Measurements from ENCODE around the gene NTRK2. TPM values are rescaled to one million over a fixed set of nuclear protein-coding genes. Genes with fewer than 3 reads are reported as not detected.

NTRK2 gene
- total and polyA plus RNA-seq, 10 of the 15 experiments (the other 5 are each of a cell fraction or from before 2014, with no cell fraction given): 0.42 to 4.6 (median 0.65) TPM

- WGBS (ENCODE audit: insufficient coverage, insufficient replicate concordance, low lambda C conversion rate, missing lambda C conversion rate): 42% methylated on average over 2 of the region's 2 CpGs
Measured at GRCh38 chr9:84869091-84869490, 199.6 kb downstream of the NTRK2 start.

More at GRCh38 chr9:84869091-84869490, 199.6 kb downstream of the NTRK2 start:
- DNase-seq (ENCODE audit: low read depth, low spot score) (no peak), ATAC-seq (no peak), FAIRE-seq (no peak)
- Histone ChIP-seq H3K27ac (ENCODE audit: control insufficient read depth, insufficient read depth) (no peak overlapping the region), H3K27me3 (replicated peaks in 1 of 2; ENCODE audit: control insufficient read depth in 2 of 2, insufficient read depth in 2 of 2, low read length in 1 of 2) (no peaks in the 10 kb centered on the region), H3K9ac (ENCODE audit: control insufficient read depth, insufficient read depth, low read length) (no peak overlapping the region), H3K4me2 (ENCODE audit: control insufficient read depth, insufficient read depth) (no peak overlapping the region), H3K36me3 (ENCODE audit: control insufficient read depth in 2 of 2, insufficient read depth in 2 of 2, low read length in 1 of 2) (no peaks in the 10 kb centered on the region), H3K4me3 (no peak overlapping the region), H3K9me3 (replicated peaks; ENCODE audit: control insufficient read depth, insufficient read depth, low read length) (no peaks in the 10 kb centered on the region), H2AFZ (ENCODE audit: control insufficient read depth, low read depth, low read length) (no peak overlapping the region), H3K4me1 (ENCODE audit: control insufficient read depth, insufficient read depth, low read length) (no peaks in the 10 kb centered on the region), H3K79me2 (ENCODE audit: control insufficient read depth, insufficient read depth, low read length) (no peaks in the 10 kb centered on the region), H4K20me1 (ENCODE audit: control insufficient read depth, insufficient read depth) (no peaks in the 10 kb centered on the region)
- ChIA-PET POLR2A (no interaction called here), RAD21 (ENCODE audit: unreplicated experiment) (no interaction called here), CTCF (no interaction called here), SMC1A (ENCODE audit: uncharacterized antibody, unreplicated experiment) (interaction anchor here (1.5 kb wide), 1 partner anchor 9 kb away, joined by 4 read pairs; no protein-coding TSS in a partner anchor)
- in situ Hi-C loops (cut with MboI): no loop called here
- TF ChIP-seq ATF2 (IDR thresholded peaks at IDR 0.05; ENCODE audit: low read length) (no peak), ZSCAN29 (IDR thresholded peaks at IDR 0.05) (no peak), ZBTB40 (IDR thresholded peaks at IDR 0.05; ENCODE audit: borderline replicate concordance) (no peak), CHD4 (IDR thresholded peaks at IDR 0.05) (no peak), FOS (IDR thresholded peaks at IDR 0.05; ENCODE audit: borderline replicate concordance, extremely low read depth, insufficient read length) (no peak), NFYA (IDR thresholded peaks at IDR 0.05; ENCODE audit: borderline replicate concordance, low read depth, low read length) (no peak), EED (IDR thresholded peaks at IDR 0.05; ENCODE audit: low read depth) (no peak), PBX3 (IDR thresholded peaks at IDR 0.05; ENCODE audit: insufficient replicate concordance, low read depth, low read length) (no peak), SMC3 (IDR thresholded peaks at IDR 0.05; ENCODE audit: borderline replicate concordance, low read length) (no peak), STAT1 (conservative IDR thresholded peaks at IDR 0.05) (no peak), RFX5 (IDR thresholded peaks at IDR 0.05; ENCODE audit: low read depth, low read length) (no peak)
- no TSS peak for BruUV-seq (replicated peaks)
- intact Hi-C loops (cut with micrococcal nuclease; ENCODE audit: unreplicated experiment): no loop called here
